NT2/D1 (cell line): ENCODE results near the gene REEP3.

ENCODE experiments used
- SUZ12 ChIP-seq: IDR thresholded peaks from 2 replicates; pipeline ENCODE4 v1.6.1; 2011; ENCODE audit not compliant: insufficient read length, insufficient read depth; ENCODE audit errors: extremely low read depth
- YY1 ChIP-seq: IDR thresholded peaks from 2 replicates; pipeline ENCODE4 v1.6.1; 2011; ENCODE audit not compliant: insufficient read length, insufficient read depth
- ZNF274 ChIP-seq: IDR thresholded peaks from 2 replicates; pipeline ENCODE4 v1.6.1; 2011; ENCODE audit warnings: mild to moderate bottlenecking, low read depth, low read length

DNA sequence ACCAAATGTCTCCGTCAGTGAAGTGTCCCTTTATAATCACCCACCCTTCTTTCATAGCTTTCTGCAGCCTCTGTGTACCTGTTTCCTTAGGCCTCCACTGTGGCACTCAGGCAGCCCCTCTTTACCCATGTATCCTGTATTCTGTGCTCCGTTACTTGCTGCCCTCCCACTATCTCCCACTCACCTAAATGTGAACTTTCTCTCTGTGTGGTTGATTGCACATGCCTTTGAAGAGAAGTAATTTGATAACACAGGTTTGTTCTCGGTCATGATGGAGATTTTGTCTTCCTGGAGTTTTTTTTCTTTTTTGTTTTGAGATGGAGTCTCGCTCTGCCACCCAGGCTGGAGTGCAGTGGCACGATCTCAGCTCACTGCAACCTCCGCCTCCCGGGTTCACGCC, 61.5 kb downstream of the REEP3 start:
- TF ChIP-seq SUZ12 (no peak), YY1 (no peak), ZNF274 (no peak)
